ENCODE results near the gene SLMAP.

SLMAP gene

GRCh38 chr3:57764794-57765193, 8.7 kb downstream of the SLMAP start:
- Histone ChIP-seq H3K9me3 (ENCODE audit: insufficient read depth, low read depth, low read length) (no peaks in the 10 kb centered on the region), H3K79me2 (ENCODE audit: insufficient read depth, low read length) (peaks cover 96% of the 10 kb centered on the region), H3K9me2 (replicated peaks; ENCODE audit: low read depth, low read length) (no peaks in the 10 kb centered on the region), H3K4me3 (ENCODE audit: low read length, poor library complexity, severe bottlenecking) (peak overlapping the region; percentile 49), H3K36me3 (ENCODE audit: insufficient read depth, low read length) (no peaks in the 10 kb centered on the region), H4K20me1 (ENCODE audit: insufficient read depth, low read length, poor library complexity, severe bottlenecking) (peaks cover 48% of the 10 kb centered on the region), H3K27me3 (ENCODE audit: insufficient read depth, low read length, poor library complexity, severe bottlenecking) (no peaks in the 10 kb centered on the region), H3K4me2 (ENCODE audit: low read depth, low read length, poor library complexity, severe bottlenecking) (peak overlapping the region; percentile 80), H3K9ac (ENCODE audit: low read depth, low read length, poor library complexity, severe bottlenecking) (peak overlapping the region; percentile 28), H3K4me1 (ENCODE audit: insufficient read depth, low read length, poor library complexity, severe bottlenecking) (peaks cover 40% of the 10 kb centered on the region), H3F3A (ENCODE audit: low read depth) (no peaks in the 10 kb centered on the region), H2AFZ (ENCODE audit: low read length) (no peak overlapping the region)
- TF ChIP-seq EZH2phosphoT487 (IDR thresholded peaks at IDR 0.05; ENCODE audit: borderline replicate concordance) (no peak), CTCF (conservative IDR thresholded peaks at IDR 0.05; ENCODE audit: low read length) (no peak)

GRCh38 chr3:57768595-57768994, 12.5 kb downstream of the SLMAP start:
- Histone ChIP-seq H3K36me3 (ENCODE audit: insufficient read depth, low read length) (no peaks in the 10 kb centered on the region), H4K20me1 (ENCODE audit: insufficient read depth, low read length, poor library complexity, severe bottlenecking) (peaks cover 46% of the 10 kb centered on the region), H3K27me3 (ENCODE audit: insufficient read depth, low read length, poor library complexity, severe bottlenecking) (no peaks in the 10 kb centered on the region), H3K4me1 (ENCODE audit: insufficient read depth, low read length, poor library complexity, severe bottlenecking) (peaks cover 28% of the 10 kb centered on the region), H3K9me2 (replicated peaks; ENCODE audit: low read depth, low read length) (no peaks in the 10 kb centered on the region), H3K9me3 (ENCODE audit: insufficient read depth, low read depth, low read length) (no peaks in the 10 kb centered on the region), H3K9ac (ENCODE audit: low read depth, low read length, poor library complexity, severe bottlenecking) (no peak overlapping the region), H3K4me2 (ENCODE audit: low read depth, low read length, poor library complexity, severe bottlenecking) (no peak overlapping the region), H3K79me2 (ENCODE audit: insufficient read depth, low read length) (peaks cover 94% of the 10 kb centered on the region), H3K4me3 (ENCODE audit: low read length, poor library complexity, severe bottlenecking) (no peak overlapping the region), H2AFZ (ENCODE audit: low read length) (no peak overlapping the region), H3F3A (ENCODE audit: low read depth) (no peaks in the 10 kb centered on the region)
- TF ChIP-seq CTCF (conservative IDR thresholded peaks at IDR 0.05; ENCODE audit: low read length) (no peak), EZH2phosphoT487 (IDR thresholded peaks at IDR 0.05; ENCODE audit: borderline replicate concordance) (no peak)

- no peaks in the 10 kb centered on the region for H3K27me3 ChIP-seq (ENCODE audit: insufficient read depth, low read length, poor library complexity, severe bottlenecking)
- peaks cover 33% of the 10 kb centered on the region for H4K20me1 ChIP-seq (ENCODE audit: insufficient read depth, low read length, poor library complexity, severe bottlenecking)
- H3K9me3 ChIP-seq (ENCODE audit: insufficient read depth, low read depth, low read length) = no peaks in the 10 kb centered on the region
- H3K4me1 ChIP-seq (ENCODE audit: insufficient read depth, low read length, poor library complexity, severe bottlenecking) = peaks cover 14% of the 10 kb centered on the region
- no peaks in the 10 kb centered on the region for H3K9me2 ChIP-seq (replicated peaks; ENCODE audit: low read depth, low read length)
- H3K9ac ChIP-seq (ENCODE audit: low read depth, low read length, poor library complexity, severe bottlenecking) = no peak overlapping the region
- no peak overlapping the region for H3K4me2 ChIP-seq (ENCODE audit: low read depth, low read length, poor library complexity, severe bottlenecking)
- no peaks in the 10 kb centered on the region for H3K36me3 ChIP-seq (ENCODE audit: insufficient read depth, low read length)
- no peak for TF ChIP-seq EZH2phosphoT487 (IDR thresholded peaks at IDR 0.05; ENCODE audit: borderline replicate concordance)
- no peak for TF ChIP-seq CTCF (conservative IDR thresholded peaks at IDR 0.05; ENCODE audit: low read length)
- H3K4me3 ChIP-seq (ENCODE audit: low read length, poor library complexity, severe bottlenecking) = peak overlapping the region; percentile 5
- no peaks in the 10 kb centered on the region for H3F3A ChIP-seq (ENCODE audit: low read depth)
- peaks cover 90% of the 10 kb centered on the region for H3K79me2 ChIP-seq (ENCODE audit: insufficient read depth, low read length)
- H2AFZ ChIP-seq (ENCODE audit: low read length) = no peak overlapping the region
Observed at GRCh38 chr3:57770009-57770827, 14.1 kb downstream of the SLMAP start.
